GM19099 (cell line): Measurements from ENCODE around the gene IGDCC3.

Source experiments
- POLR2A ChIP-seq: IDR thresholded peaks from 3 replicates; pipeline ENCODE4 v1.6.1; 2011; ENCODE audit warnings: low read depth; ENCODE audit not compliant: insufficient read length; ENCODE audit errors: extremely low read depth

Gene IGDCC3

DNA sequence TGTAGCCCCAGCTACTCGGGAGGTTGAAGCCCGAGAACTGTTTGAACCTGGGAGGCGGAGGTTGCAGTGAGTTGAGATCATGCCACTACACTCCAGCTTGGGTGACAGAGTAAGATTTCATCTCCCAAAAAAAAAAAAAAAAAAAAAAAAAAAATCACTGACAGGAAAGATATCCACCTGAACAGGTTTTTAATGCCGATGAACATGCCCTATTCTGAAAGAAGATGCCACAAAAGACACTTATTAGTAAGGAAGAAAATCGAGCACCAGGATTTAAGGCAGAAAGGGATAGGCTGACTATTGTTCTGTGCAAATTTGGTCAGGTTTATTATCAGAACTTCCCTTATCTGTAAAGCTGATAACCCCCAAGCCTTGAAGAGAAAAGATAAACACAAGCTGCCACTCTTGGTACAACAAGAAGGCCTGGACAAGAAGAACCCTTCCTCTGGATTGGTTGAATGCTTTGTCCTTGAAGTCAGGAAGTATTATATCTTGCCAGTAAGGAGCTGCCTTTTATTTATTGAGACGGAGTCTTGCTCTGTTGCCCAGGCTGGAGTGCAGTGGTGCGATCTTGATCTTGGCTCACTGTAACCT is 88.4 kb downstream of the IGDCC3 start:
- no peak for TF ChIP-seq POLR2A

GRCh38 chr15:65287520-65287855 is 90.3 kb downstream of the IGDCC3 start:
- TF ChIP-seq POLR2A, result no peak

GRCh38 chr15:65286704-65287519 is 90.9 kb downstream of the IGDCC3 start, which contains the start of gene PARP16:
Gene PARP16, minus strand, starts transcription at chr15:65286883. Its CDS starts 457 bp downstream, at chr15:65286426.
- peak; percentile 84 for TF ChIP-seq POLR2A

DNA sequence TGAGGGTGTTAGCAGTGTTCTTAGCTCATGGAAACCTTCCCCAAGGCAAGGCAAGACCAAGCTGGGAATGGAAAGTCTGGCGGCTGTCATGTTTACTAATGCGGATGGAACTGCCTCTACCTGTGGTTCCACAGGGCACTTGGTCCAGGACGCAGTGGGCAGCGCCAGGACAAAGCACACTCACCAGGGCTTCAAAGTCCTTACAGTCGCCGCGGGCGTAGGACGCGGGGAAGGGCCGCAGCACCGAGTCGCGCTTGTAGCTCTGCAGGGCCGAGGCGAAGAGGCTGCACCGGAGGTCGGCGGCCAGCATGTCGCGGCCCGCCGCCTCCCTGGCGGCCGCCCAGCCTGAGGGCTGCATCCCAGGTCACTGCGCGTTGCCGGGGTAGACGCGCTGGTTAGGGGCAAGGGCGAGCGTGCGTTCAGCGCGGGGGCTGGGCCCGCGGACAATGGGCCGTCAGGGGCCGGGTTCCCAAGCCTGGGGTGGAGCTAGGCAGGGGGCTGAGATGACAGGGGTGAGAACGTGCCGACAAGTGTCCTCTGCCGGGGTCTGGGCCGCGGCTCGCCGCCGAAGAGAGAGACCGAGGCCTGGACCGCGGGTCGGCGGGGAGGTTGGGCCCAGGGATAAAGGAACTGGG is 91.6 kb downstream of the IGDCC3 start:
- TF ChIP-seq POLR2A, result no peak

DNA sequence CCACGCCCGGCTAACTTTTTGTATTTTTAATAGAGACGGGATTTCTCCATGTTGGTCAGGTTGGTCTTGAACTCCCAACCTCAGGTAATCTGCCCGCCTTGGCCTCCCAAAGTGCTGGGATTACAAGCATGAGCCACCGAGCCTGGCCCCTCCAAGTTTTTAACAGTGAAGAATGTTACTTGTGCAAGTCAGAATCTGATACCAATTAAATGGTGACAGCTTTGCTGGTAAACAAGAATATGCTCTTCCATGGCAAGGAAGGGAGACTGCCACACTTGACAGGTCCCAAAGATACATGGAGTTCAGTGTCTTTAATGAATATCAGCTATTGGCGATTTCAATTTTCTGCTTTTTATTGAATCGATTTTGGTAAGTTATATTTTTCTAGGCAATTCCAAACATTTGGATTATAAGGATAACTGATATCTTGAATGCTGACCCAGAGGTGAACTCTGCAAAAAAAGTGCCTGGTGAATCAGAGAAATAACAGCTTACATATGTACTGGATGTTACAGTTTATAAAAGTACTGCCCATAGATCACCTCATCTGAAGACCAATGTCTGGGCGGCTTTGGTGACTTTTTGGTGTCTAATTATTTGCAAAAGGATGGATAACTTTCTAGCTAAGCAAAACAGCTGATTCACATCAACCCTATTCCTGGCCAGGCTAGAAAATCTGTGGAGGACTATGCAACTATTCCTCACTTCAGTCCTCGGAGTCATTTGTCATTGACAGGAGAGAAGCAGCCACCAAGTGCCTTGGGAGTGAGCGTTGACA is 92.3 kb downstream of the IGDCC3 start:
- TF ChIP-seq POLR2A, result no peak

DNA sequence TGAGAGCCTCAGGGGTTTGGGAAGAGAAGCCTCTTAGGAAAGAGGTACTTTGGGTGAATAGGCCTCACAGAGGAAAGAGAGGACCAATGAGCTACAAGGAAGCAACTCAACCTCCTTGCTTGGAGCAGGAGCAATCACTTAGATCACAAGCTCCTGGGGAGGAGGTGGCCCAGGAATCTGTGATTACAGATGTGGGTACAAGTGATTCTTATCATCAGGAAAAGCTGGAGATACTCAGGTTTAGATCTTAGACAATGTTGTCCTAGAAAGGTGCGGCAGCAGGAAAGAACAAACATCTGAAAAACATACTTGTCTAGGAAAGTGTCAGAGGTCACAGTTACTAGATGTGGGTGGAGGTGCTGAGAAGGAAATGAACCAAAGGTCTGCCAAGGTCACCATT is 99.3 kb downstream of the IGDCC3 start:
- TF ChIP-seq POLR2A, result no peak
